Stimulated activated CD4-positive, alpha-beta T cell treated with anti-CD3 and anti-CD28 coated beads, Interleukin-4, amount 100 ng/mL, for 4 hours (primary cell): ENCODE measurements around the gene PRLR.

ENCODE experiments used
- DNase-seq, 2 experiments: peaks; one replicate each; pipeline ENCODE4 v3.0.0-alpha.2; 2020

PRLR gene

DNA sequence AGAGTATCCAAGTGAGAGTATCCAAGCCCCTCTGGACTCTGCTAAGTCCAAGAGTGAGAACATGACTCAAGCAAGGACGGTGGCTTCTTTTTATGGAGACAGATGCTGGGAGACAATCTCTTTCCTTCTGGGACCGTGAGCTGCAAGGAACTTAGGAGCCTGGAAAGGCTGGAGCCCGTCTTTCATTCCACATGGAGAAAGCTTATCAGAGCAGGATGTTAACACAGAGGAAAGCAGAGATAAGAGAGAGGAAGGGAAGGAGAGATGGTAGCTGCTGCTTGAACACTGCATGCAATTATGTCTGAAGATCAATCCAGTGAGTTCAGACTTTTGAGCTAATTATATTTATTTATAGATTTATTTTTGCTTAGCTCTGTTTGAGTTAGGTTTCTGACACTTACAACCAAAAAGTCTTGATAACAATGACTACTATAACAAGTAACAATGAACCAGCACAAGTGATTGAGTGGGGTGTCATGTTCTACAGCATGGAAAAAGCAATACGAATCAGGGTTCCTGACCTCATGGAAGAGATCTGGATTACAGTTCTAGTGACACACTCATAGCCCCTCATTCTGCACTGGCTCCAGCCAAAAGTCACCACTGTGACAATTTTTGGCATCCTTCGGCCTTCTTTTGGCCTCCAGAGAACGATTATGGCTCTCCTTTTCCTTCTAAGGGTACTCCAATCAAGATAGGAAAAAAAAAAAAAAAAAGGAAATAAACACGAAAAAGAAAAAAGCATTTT lies 71.5 kb downstream of the PRLR start:
- DNase-seq: no peak

DNA sequence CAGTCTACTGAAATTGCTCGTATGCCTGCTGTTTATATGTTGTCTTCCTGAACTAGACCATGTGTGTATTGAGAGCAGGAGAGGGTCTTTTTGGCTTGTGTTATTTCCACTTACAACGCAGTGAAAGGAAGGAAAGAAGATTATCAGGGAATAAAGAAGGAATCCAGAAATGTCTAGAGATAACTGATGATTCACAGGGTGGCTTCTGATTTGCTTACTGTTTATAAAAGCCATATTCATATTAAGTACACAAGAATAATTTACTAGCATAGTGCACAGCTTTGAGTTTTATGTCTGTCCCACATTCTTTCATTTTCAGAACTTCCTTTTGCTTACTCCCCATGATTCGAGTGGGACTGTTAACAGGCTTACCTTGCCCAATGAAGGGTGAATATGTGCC lies 72.1 kb downstream of the PRLR start:
- no peak for DNase-seq

DNA sequence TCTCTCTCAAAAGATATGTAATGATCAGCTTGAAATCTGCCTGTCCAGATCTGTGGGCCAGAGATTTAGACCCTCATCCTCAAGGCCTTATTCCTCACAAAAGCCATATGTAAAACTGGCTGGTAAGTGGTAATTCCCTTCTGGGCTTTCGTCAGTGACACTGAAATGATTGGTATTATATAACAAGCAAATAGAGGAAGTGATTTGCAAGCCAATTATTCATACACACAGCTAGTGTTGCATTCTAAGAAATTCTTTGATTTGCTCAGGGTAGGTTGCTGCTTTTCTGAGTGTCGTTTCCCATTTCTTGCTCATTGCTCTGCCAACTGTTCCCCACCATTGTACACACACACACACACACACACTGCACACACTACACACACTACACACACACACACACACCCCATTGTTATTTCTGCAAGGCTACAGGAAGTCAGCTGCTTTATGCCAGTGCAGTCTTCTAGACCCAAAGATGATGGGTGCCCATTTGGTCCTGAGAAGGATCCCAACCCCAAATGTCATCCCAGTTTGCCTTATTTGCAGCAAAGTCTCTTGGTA lies 76.8 kb downstream of the PRLR start:
- no peak for DNase-seq

DNA sequence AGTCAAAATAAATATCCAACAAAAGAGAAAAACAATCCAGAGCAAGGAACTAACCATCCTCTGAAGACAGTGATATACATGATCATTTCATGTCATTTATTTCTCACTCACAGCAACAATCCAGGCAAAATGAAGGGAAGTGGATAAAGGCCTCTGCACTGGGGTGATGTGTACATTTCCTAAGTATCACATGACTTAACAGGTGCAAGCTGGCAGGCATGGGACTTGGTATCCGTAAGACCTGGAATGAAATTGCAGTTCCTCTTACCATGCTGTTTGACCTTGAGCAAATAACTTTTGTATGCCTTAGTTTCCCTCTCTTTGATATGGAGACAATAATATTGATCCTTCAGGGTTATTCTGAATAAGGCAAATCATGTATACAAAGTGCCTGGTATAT lies 77.6 kb downstream of the PRLR start:
- DNase-seq: no peak

DNA sequence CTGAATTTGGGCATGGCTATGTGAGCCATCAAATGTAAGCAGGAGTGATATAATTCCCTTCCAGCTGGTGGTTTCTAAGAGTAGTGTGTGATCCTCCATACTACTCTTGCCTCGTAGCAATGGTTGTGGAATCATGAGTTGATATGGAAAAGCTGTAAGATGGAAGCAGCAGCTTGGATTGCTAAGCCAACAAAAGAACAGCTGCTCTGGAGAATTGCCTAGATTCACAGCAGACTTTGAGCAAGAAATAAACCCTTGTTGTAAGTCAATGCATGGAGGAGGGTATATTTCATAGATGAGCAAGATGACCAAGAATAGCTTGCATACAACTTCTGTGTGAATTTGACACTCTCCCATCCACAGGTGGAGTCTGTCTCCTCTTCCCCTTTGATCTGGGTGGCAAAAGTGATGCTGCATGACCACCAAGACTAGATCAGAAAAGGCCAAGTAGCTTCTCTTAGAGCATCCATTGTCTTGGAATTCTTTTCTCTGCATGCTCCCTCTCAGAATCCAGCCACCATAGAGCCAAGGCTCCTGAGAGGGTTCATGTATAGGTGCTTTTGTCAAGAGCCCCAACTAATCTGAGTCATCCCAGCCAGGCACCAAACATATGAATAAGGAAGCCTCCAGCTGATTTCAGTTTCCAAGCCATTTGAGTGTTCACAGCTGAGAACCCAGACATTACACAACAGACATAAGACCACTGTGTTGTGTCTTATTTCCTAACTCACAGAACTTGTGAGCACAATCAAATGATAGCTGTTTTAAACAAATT lies 79.0 kb downstream of the PRLR start:
- no peak for DNase-seq

DNA sequence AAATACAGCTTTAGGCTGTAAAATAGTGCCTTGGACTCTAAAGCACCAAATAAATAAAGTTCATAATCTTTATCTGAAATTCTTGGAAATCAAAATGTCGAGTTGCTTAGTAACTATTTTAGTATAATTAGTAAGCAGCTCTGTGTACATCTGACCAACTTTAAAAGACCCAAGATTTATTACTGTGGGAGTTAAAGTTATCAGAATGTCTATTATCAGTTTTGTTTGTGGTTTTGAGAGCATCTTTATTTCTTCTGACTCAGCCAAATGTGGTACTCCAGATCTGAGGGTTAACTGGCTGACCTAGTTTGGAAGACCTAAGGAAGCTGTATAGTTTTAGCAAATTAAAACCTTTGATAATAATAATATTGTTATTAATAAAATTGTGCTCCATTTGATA lies 81.2 kb downstream of the PRLR start:
- no peak for DNase-seq

DNA sequence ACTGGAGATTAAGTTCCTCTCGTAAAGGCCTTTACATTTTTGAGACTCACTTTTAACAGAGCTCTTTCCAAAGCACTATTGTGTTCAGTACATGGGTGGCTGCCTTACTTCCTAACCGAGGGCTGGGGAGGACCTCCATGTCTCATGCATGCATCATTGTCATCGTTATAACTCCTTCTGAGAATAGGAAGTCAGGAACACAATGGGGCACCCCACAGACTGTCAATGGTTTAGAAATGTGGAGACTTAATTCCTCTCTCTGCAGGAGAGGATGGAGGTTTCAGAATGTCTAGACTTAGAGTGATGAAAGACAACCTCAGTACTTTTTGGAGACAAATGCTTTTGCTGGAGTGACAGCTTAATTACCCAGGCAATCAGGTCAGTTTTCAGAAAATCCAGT lies 83.9 kb downstream of the PRLR start:
- DNase-seq: no peak

DNA sequence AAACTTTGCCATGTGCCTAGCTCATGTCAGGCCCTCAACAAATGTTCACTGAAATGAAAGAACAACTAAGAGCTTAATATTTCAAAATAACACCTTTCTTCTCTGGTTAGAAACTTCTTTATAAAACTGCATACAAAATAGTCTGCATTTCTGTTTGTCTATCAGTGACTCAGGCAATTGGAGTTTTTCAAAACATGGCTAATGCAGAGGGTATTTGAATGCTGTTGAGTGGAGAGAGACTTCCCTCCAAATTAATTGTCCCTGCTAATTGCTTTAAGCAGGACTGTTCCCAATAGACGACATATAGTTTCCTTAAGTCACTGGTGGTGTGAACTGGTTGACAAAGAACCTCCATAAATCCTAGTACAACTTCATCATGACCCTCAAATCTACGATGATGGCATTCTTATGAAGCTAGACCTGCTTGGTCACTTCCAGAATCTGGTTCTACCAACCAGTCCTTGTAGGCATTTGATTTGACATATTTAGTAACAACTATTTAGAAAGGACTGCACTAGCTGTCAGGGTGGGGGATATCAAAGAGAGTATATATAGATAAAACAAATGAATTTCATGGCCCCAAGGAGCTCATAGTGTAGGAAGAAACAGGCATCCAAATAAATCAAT lies 84.5 kb downstream of the PRLR start:
- no peak for DNase-seq

DNA sequence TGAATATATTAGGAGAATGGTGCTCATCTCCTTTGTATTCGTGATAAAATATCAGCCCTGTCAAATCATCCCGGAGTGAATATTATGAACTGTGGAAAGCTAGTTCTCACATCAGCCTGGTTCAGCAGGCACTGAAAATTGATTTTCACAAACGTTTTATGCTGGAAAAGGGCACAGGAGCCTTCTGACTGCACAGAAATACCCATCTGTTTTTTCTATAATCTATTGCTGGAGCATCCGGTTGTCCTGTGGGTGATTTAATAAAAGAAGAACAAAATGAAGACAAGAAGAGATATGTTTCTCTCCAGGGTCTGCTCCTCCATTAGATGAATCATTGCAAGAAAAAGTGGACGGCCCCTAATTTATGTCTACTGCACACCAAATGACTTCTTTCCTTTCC lies 85.3 kb downstream of the PRLR start:
- no peak for DNase-seq

DNA sequence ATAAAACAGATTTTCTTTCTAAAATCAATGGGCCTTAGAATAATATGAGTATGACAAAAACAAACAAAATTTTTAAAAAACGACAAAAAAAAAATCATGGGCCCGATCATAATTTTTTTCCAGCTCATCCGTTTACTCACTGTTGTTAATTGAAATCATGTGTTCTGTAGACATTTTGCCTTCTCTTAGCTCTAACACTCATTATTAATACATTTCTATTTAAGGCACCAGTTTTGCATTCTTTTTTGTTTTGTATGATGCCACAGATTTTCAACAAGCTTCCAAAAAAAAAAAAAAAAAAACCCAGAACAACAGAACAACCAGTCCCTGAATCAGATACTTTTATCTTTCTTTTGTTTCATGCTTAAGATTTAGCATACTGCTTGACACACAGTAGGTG lies 86.4 kb downstream of the PRLR start:
- no peak for DNase-seq

DNA sequence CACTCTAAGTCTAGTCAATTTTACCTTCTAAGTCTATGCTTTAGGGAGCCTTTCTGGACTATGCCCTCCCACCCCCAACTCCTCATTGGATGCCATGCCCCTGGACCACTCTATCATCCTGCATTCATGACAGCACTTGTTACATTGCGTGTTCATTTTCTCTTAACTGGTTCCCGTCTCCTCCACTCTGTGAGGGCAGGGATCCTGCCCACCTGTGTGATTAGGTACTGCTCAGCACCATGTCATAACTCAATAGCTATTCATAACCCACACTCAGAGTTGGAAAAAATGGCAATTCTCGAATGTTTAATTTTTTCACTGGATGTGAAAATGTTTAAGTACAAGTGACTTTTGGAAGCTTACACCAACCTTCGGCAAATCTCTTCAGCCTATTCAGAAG lies 88.5 kb downstream of the PRLR start:
- DNase-seq: no peak

DNA sequence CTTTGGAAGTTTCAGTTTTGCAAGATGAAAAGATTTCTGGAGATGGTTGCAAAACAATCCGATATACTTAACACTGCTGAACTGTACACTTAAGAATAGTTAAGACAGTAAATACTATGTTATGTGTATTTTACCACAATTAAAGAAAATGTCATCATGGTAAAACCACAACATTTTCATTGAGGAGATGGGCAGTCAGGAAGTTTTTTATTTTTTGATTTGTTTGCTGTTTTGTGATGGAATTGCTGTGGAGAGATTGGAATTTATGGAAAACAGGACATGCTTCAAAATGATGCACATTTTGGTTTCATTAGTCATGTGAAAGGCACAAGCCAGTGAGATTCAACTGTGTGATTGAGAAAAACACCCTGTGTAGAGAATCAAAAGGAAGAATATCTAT lies 92.1 kb downstream of the PRLR start:
- no peak for DNase-seq

DNA sequence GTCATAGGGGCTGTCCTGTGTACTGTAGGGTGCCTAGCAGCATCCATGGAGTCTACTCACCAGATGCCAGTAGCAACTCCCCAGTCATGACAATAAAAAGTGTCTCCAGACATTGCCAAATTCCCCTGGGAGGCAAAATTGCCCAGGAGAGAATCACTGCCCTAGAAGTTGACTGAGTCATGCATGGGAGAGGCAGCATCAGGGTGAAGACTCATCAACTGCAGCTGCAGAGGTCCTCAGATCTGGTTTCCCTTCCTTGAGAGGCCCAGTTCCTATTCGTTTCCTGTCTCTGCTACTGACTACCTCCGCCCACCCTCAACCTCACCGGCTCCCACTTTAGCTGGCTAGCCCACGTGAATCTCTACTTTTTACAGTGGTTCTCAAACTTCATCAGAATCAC lies 93.9 kb downstream of the PRLR start:
- DNase-seq: no peak

DNA sequence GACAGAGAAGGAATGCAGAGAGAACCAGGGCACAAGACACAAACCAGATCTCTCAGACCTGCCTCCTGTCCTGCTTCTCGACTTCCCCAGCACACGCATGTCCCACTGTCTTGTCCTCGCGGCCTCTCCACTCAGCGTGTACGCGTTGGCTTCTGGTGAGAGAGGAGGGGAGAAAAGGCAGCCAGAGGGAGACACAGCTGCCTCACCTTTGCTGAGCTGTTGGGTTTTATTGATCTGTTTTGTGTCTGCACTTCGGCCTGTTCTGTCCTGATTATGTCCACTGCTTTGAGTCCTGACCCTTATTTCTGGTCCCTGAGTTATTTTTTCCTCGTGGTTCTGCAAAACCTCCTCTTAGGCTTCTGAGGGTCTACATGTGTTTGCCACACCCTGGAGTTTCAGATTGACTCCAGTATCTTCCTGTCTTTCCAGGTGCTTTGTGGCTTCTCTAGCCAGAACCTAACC lies 95.0 kb downstream of the PRLR start:
- no peak for DNase-seq

DNA sequence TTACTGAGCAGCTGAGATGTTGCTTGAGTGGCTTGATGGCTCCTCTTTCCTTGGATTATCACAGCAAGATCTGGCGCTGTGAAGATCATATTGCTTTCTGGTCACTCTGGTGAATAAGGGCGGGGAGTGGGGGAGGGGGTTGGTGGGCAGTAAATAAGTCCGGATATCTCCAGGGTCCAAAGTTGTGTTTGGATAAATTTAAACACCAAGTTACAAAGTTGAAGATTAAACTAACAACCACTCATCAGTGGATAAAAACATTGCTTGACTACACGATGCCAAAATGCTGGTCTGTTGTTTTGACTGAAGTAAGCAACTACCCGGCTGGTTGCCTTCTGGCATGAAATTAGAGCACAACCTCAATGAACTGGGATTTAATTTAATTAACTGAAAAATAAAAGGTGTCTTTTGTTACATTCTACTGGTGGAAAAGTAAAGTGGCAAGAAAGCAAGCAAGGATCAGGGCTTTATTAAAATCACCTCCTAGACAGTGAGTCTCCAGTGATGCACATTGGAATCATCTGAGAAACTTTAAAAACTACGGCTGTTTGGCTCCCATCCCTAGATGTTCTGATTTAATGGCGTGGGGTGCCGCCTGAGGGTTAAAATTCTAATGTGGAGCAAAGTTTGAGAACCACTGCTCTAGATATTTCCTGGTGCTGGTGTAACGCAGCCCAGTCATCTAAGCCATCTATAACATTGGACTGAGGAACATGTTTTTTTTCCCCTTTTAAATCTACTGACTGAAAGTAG lies 95.8 kb downstream of the PRLR start:
- no peak for DNase-seq

DNA sequence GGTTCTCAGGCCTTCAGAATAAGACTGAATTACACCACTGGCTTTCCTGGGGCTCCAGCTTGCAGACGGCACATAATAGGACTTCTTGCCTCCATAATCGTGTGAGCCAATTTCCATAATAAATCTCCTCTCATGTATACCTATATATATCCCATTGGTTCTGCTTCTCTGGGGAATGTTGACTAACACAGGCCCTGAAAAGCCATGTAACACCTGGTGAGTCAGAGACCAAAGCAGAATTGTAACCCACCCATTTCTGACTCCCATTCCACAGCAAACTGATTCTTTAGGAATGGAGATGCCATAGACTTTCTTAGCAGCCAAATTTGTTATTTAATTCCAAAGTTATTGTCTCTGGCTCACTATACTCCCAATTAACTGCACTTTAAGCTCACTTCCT lies 97.1 kb downstream of the PRLR start:
- no peak for DNase-seq

DNA sequence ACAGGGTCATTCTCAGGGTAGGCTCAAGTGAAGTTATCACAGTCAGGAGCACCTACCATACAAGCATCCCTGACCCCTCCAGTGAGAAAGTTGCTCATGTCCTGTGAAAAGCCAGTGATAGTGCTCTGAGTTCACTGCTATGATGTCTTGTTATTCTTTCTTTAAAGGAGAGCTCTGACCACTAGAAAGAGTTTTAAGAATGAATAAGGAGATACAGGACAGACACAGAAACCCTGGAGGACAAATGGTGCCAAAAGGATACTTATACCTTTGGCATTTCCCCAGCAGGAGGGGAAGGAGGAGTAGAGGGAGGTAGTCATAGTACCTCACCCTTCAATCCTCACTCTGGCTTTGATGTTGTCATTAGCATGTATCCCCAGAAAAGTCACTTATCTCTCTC lies 98.6 kb downstream of the PRLR start:
- DNase-seq: no peak

DNA sequence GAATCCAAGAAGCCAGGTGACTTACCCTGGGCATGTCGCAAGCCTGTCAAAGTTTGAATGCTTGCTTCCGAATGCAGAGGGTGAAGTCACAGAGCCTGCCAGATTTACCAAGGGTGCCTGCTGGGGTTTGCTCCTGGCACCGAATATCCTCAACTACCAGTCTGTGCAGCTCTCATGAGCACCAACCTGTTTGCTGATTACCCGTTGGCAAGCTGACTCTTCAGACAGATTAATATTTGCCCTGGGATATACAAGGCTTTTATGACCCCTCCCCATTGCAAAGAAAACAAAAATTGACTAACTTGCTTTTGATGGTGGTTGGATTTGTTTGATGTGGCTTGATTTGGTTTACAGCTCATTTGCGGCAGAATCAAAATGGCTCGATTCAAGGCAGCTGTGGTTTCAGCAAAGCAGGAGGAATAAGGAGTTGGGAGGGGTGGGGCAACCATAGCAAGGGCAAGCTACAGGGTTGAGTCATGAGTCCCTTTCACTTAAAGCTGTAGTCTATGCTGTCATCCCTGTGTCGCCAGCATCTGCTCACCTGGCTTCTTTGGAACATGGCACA lies 100.3 kb downstream of the PRLR start:
- peak; percentile 18 to 40 for DNase-seq

DNA sequence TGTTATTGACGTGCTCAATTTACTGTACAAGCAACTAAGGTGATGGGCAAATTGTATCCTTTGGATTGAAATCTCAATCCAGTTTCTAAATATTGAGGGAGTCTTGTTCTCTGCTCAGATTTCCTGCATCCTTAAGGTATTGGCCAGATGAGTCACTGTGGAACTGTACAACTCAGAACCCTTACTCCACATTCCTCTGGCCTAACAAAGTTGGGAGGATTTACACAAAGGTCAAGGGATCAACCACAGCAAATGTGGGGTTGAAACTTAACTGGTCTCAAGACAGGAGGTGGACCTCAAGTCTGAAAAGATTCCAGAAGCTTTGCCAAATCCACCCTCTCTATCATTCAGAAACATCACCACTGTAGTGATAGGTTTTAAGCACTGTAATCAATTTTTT lies 101.0 kb downstream of the PRLR start:
- no peak for DNase-seq

DNA sequence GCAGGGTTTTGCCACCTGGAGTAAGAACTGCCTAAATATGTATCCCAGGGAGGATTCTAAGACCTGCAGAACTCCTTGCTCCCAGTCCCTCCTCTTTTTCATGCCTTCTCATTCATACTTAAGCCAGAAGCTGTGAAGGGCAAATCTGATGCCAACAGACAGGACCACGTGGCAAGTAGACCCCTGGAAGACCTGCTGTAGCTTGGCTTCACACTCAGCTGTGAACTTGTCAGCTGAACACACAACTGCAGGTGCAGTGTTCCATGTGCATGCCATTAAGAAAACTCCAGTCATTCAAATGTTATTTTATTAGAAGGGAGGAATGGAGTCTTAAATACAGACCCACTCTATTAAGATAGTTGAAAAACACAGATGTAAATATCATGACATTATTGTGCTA lies 103.3 kb downstream of the PRLR start:
- DNase-seq: no peak

DNA sequence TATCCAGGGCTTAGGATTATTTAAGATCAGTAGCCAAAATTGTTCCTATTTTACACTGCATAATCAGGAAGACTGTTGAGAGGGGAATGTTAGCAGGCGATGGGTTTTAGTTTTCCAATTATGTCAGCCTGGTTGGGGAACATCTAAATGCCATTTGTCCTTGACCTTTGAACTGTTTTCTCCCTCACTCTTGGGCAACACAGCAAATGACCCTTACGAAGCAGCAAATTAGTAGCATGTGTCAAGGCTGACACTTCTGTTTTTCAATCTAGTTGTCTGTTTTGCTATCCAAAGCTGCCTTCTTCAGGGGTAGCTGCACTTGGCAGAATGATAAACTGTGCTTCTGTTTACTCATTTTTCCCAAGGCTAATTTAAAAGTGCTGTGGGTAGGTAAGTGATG lies 104.5 kb downstream of the PRLR start:
- no peak for DNase-seq

DNA sequence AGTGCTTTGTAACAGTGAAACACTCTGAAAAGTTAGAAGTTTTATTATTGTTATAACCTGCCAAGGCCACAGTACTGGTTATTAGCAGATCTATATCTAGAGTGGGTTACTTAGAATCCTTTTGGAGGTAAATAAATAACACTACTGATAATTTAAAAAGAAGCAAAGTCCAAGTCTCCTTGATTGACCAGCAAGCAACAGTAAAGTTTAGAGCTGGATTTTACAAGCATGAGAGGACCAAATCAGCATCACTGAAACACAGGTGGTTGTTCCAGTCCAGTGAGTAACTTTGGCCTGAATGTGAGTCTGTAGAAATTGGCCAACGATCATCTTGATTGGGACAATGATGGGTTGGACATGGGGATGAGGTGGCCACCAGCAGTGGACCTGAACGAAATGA lies 105.4 kb downstream of the PRLR start:
- DNase-seq: no peak

DNA sequence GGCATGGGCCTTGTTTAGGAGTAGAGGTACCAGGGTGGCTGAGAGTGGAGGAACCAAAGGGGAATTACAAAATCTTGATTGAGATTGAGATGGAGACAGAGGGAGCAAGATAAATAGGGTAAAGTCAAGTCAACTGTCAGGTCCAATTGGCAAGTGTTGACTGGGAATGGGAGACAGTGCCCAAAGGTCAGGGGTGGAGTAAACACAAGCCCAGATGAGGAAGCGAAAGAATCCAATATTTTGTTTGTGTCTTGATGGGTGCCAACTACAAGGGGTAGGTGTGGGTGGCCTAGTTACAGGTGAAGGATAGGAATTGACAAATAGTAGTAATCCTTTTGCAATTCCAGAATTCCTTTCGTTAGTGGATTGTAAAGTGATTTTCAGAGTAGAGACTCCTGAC lies 107.5 kb downstream of the PRLR start:
- no peak for DNase-seq
